Transverse colon (tissue), 3 donors: ENCODE results near the gene DPEP2.

Source experiments
- EP300 ChIP-seq: sonication (generic); formaldehyde crosslinking; IDR thresholded peaks from one replicate; pipeline ENCODE4 v1.6.1; 2017; ENCODE audit warnings: antibody characterized with exemption, low read depth
- POLR2A ChIP-seq: fragments of 450-650 bp; IDR thresholded peaks from one replicate; pipeline ENCODE4 v1.6.1; 2016; ENCODE audit warnings: antibody characterized with exemption, mild to moderate bottlenecking, moderate library complexity
- TF ChIP-seq, protein P1 (sequence below), 5 experiments: fragments of 200-600 bp in 3 of 5; fragments of 450-650 bp in 2 of 5; sonication (generic) in 3 of 5; IDR thresholded peaks; 1 replicate in 2 of 5; 2 replicates in 3 of 5; pipeline ENCODE4 v1.5.1; 2016 to 2017; ENCODE audit warnings: antibody characterized with exemption in 5 of 5, inconsistent platforms in 3 of 5, mild to moderate bottlenecking in 2 of 5, moderate library complexity in 1 of 5

GRCh38 chr16:68015681-68016080 is 16.4 kb upstream of the DPEP2 start, which contains the start of gene DPEP2NB:
- TF ChIP-seq, protein P1, sequence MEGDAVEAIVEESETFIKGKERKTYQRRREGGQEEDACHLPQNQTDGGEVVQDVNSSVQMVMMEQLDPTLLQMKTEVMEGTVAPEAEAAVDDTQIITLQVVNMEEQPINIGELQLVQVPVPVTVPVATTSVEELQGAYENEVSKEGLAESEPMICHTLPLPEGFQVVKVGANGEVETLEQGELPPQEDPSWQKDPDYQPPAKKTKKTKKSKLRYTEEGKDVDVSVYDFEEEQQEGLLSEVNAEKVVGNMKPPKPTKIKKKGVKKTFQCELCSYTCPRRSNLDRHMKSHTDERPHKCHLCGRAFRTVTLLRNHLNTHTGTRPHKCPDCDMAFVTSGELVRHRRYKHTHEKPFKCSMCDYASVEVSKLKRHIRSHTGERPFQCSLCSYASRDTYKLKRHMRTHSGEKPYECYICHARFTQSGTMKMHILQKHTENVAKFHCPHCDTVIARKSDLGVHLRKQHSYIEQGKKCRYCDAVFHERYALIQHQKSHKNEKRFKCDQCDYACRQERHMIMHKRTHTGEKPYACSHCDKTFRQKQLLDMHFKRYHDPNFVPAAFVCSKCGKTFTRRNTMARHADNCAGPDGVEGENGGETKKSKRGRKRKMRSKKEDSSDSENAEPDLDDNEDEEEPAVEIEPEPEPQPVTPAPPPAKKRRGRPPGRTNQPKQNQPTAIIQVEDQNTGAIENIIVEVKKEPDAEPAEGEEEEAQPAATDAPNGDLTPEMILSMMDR (IDR thresholded peaks at IDR 0.05) = no peak
- TF ChIP-seq EP300 = no peak
- no peak for TF ChIP-seq POLR2A
